GM20431 (cell line): ENCODE measurements around the gene KCNN1.
"Not testable (repeated sequence)": the region's sequence is repeated elsewhere in the genome, so short reads cannot be mapped to it uniquely, and the experiment has no call there.

ENCODE experiments used
- in situ Hi-C: fragments of 300-500 bp; cut with MseI, MboI; formaldehyde crosslinking; loops from one replicate; pipeline ENCODE4 v1.15.0; 2020; ENCODE audit warnings: low sequenced_read_pairs; ENCODE audit not compliant: unreplicated experiment

The KCNN1 gene

DNA sequence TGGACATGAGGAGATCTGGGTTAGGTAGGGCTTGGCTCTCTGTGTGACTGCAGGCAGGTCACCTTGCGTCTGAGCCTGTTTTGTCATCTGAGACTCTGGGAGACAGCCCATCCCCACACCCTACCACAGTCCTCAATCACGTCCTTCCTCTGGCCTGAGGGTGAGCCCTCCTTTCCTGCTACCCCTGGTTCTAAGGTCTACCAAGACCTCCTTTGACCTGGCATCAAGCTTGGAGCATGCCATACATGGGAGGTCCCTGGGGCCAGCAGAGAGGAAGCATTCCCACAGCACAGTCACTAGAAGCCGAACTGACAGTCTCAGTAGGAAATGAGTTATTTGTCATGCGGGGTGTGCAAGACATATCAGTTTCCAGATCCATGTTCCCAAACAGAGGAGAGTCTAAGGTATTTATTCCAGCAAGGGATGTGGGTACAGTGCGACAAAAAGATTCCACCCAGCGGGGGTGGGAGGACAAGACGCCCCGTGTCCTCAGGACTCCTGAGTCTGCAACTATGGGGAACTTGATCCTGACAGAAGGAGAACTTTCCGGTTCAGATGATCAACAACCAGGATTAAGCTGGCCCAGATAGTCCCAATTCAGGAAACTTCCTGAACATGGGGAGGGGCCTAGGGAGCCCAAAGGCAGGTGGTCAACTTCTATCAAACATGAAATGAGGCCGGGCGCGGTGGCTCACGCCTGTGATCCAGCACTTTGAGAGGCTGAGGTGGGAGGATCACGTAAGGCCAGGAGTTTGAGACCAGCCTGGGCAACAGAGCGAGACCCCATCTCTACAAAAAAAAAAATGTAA, 50.6 kb downstream of the KCNN1 start:
- in situ Hi-C loops, result no loop called here

GRCh38 chr19:18020212-18021085, 53.5 kb downstream of the KCNN1 start:
- in situ Hi-C loops, result no loop called here

DNA sequence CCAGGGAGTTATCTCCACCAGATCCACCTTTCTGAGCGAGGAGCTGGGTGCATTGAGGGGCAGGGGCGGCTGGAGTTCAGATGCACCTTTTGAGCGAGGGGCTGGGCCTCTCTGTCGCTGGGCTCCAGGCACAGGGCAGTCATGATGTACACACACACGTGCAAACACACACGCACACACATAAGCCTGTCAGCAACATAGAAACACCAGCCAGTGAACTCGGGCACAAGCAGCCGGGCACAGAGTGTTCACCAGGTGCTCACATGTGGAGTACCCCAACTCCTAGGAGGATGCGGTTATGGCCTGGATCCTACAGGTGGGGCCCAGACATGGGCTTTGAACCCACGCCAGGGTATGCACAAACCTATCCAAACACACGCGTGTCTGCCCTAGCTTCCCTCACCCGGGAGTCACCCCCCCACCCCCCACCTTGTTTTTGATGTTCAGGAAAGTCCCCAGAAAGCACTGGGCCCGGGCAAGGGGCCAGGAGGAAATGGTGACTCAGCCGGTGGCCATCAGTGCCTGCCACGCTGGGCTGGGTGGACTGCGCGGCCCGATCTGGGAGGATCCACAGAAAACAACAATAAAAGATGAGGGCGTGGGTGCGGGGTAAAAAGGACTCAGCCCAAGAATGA, 54.3 kb downstream of the KCNN1 start:
- in situ Hi-C loops, result no loop called here

DNA sequence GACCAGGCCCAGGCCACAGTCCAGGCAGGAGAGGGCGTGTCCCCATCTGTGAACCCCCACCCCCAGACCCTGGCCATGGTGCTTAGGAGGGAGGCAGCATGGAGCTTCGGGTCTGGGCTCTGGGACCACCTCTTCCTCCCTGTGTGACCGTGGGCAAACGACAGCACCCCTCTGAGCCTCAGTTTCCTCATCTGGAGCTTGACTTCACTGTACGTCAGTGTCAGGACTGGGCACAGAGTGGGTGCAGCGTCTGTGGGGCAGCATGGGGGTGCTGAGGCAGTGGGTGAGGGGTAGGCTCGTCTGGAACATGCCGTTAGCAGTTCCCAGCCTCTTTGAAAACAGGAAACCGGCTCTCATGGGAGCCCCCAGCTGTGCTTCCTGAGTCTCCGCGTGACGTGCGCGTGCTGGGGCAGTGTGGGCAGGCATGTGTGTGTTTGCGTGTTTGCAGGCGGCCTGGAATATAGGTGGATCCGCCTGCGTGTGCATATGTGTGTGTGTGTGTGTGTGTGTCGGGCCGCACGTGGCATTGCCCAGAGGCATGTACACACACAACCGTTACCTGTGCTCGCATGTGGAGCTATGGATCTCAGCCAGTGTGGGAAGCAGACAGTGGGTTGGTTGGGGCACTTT, 56.8 kb downstream of the KCNN1 start:
- in situ Hi-C loops, result no loop called here

GRCh38 chr19:18027151-18027550, 60.2 kb downstream of the KCNN1 start:
- in situ Hi-C loops, result no loop called here

- in situ Hi-C loops, result no loop called here
These were observed 62.9 kb downstream of the KCNN1 start for GRCh38 chr19:18029617-18030338.

- in situ Hi-C loops, result not testable (repeated sequence)
These were observed 64.5 kb downstream of the KCNN1 start for GRCh38 chr19:18031401-18031800.

DNA sequence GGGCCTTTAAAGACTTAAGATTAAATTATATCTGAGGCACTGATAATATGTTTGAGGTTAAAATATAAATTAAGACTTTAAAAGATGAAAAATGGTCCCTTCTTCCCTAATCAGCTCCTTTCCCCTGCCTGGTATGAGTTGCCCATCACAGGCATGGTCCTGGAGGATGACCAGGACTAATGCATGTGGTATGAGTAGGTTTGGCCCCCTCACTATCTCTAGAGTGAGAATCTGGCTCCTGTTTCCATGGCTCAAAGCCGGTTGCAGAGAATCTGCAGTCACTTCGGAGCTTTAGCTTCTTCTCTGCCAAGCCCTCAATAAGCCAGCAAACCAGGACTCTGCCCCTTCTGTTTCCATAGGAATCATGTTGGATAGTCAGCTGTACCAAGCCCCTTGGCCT, 65.2 kb downstream of the KCNN1 start:
- in situ Hi-C loops, result not testable (repeated sequence)

DNA sequence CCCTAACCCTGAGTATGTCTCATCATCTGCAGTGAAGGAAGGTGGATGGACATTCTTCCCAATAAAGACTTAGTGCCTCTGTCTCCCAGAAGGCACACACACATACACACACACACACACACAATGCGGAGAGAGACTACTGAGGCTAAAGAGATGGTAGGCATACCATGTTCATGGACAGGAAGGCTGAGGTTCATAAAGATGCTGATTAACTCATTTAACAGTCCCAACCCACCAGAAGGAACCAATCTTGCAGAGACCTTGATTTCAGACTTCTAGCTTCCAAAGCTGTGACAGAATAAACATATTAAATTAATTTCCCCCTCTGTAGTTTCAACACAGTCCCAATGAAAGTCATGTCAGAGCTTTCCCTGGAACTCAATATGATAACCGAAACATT, 74.1 kb downstream of the KCNN1 start:
- in situ Hi-C loops, result no loop called here

DNA sequence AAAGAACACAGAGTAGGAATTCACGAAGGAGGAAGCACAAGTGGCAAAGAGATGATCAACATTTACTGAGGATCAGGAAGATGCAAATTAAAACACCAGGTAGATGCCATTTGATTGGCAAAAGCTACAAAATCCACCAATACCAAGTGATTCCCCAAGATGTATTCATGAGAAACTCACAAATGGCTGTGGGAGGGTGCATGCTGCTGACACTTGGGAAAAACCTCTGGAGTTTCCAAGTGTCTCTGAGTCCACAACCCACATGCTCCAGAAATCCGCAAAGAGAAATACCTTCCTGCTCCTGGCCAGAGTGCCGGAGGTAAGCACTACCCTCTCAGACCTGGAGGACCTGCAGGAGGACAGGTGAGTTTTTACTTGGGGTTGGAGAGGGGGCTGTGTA, 76.8 kb downstream of the KCNN1 start:
- in situ Hi-C loops, result no loop called here

GRCh38 chr19:18044825-18045304, 78.0 kb downstream of the KCNN1 start:
- in situ Hi-C loops, result no loop called here

DNA sequence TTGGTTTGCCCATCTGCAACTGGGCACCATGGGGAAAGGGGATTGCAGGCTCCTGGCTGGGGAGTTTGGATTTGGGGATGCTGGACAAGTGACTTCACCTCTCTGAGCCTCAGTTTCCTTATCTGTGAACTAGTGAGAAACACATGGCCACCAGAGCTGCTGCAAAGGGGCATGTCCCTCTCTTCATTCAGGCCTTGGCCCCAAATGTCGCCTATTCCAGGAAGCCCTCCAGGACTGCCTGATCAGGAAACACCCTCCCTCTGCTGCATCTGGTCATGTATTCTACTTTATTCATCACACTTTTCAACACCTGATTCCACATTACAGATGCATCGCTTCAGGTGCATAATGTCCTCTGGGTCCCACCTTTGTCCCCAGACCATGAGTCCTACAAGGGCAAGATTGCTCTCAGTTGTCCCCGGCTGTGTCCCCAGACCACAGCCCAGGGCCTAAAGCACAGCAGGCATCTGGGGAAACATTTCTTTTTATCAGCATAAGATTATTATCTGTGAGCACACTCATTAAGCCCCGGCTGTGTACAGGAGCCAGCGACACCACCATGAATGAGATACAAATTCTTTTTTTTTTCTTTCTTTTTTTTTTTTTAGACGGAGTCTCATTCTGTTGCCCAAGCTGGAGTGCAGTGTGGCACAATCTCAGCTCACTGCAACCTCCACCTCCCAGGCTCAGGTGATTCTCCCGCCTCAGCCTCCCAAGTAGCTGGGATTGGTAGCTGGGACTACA, 78.6 kb downstream of the KCNN1 start:
- in situ Hi-C loops, result no loop called here

DNA sequence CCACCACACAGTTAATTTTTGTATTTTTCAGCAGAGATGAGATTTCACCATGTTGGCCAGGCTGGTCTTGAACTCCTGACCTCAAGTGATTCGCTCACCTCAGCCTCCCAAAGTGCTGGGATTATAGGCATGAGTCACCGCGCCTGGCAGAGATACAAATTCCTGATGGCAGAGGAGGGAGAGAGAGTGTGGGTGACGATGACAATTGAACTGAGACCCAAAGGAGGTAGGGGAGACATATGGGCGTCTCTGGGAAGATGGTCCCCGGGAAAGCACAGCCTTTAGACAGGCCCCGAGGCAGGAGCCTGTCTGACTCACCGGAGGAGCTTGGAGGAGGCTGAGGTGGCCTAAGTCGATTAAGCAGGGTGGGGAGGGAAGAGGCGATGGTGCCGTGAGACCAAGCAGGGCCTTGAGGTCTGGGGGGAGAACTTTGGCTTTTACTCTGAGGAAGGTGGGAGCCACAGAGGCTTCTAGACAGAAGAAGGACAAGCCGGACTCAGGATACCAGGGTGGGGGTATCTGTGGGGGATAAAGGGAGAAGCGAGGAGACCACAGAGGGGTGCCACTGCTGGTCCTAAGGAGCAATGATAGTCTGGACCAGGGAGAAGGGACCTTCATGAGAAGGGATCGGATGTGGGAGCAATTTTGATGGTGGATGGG, 79.3 kb downstream of the KCNN1 start:
- in situ Hi-C loops, result no loop called here

DNA sequence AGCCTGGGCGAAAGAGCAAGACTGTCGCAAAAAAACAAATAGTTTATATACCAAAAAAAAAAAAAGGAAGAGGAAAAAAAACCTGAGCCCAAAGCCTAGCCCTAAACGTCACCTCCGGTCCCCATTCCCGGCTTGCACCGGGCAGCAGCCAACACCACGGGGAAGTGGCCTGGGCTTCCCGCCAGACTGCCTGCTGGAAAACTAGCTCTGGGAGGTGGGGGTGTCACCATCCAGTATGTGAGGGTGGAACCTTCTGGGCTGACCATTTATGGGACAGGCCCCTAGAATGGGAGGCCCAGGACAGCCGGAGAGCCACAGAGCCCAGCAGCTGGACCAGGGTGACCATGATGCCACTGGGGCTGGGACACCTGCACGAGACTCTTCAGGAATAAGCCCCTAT, 82.5 kb downstream of the KCNN1 start:
- in situ Hi-C loops, result no loop called here
